K562 (cell line): ENCODE data around the gene HCAR1. TPM values are rescaled to one million over a fixed set of nuclear protein-coding genes. Genes with fewer than 3 reads are reported as not detected.
A peak's percentile ranks its signal among the peaks of the same experiment; 100 is the strongest.
"Not testable (repeated sequence)": the region's sequence is repeated elsewhere in the genome, so short reads cannot be mapped to it uniquely, and the experiment has no call there.

Source experiments
- ATAC-seq: fragments of 200-7000 bp; cut with Tn5 transposase; 3 replicates; pipeline ENCODE4 v1.9.1; 2020; ENCODE audit warnings: moderate library complexity
- BruUV-seq: library from RNA; stranded (reverse); fragments of 400-500 nt; replicated peaks from 2 replicates; lab custom pipeline; 2021; lab: Mats Ljungman, UMichigan
- CTCF ChIA-PET: fragments of 300-600 bp; formaldehyde crosslinking; extraction: SDS; loops from one replicate; lab custom pipeline; 2021; ENCODE audit warnings: low intra/inter-chr PET ratio; lab: Yijun Ruan, JAX
- POLR2A ChIA-PET: fragments of 300-600, 350-650 bp; sonication (Branson Sonifier 250); formaldehyde crosslinking; extraction: SDS; loops from one replicate; lab custom pipeline; 2021; ENCODE audit warnings: antibody characterized with exemption, inconsistent platforms; lab: Yijun Ruan, JAX
- DNase-seq, 4 experiments: peaks; one replicate each; pipeline versions ENCODE4 v3.0.0 to v3.0.0-alpha.2; 2011 to 2018; ENCODE audit warnings: low spot score in 3 of 4, mixed read lengths in 3 of 4; ENCODE audit errors: extremely low read depth in 1 of 4
- FAIRE-seq: peaks from 2 replicates; lab custom pipeline; 2011; peaks lifted over from hg19 to GRCh38; lab: Jason Lieb, UNC
- H2AFZ ChIP-seq: 2 replicates; pipeline ENCODE4 v1.6.0; 2011; ENCODE audit warnings: low read depth, low read length, control low read depth, inconsistent platforms
- H3K27ac ChIP-seq: fragments of 200-600 bp; 3 replicates; pipeline ENCODE4 v1.8.0; 2011; ENCODE audit warnings: low read depth, mild to moderate bottlenecking, control low read depth, inconsistent platforms, low read length, moderate library complexity, mixed read lengths; ENCODE audit errors: extremely low read depth
- H3K27me3 ChIP-seq, 2 experiments: fragments of 300-600 bp in 1 of 2; 2 replicates in 1 of 2; 3 replicates in 1 of 2; pipeline versions ENCODE4 v1.6.0 to v1.8.0; 2011; ENCODE audit warnings: inconsistent platforms in 2 of 2, low read length in 2 of 2, mild to moderate bottlenecking in 1 of 2, mixed read lengths in 1 of 2, moderate library complexity in 1 of 2; ENCODE audit not compliant: control insufficient read depth in 2 of 2, insufficient read depth in 2 of 2
- H3K36me3 ChIP-seq: fragments of 300-600 bp; 3 replicates; pipeline ENCODE4 v1.8.0; 2011; ENCODE audit warnings: mild to moderate bottlenecking, low read length, inconsistent platforms; ENCODE audit not compliant: control insufficient read depth, insufficient read depth
- H3K4me1 ChIP-seq, 2 experiments: fragments of 200-600 bp in 1 of 2; replicated peaks in 1 of 2; 2 replicates in 1 of 2; 3 replicates in 1 of 2; pipeline versions ENCODE4 v1.5.1 to v1.8.0; 2011; ENCODE audit warnings: inconsistent platforms in 2 of 2, low read length in 2 of 2, mild to moderate bottlenecking in 1 of 2, mixed read lengths in 1 of 2, moderate library complexity in 1 of 2; ENCODE audit not compliant: control insufficient read depth in 2 of 2, insufficient read depth in 2 of 2
- H3K4me2 ChIP-seq: 2 replicates; pipeline ENCODE4 v1.6.1; 2011; ENCODE audit warnings: low read length, control low read depth, inconsistent platforms, mixed read lengths; ENCODE audit not compliant: insufficient read depth
- H3K4me3 ChIP-seq: fragments of 200-600 bp; sonication (generic), shearing (Covaris generic); 2 replicates; pipeline ENCODE4 v1.5.1; 2016; ENCODE audit warnings: control low read depth, inconsistent platforms
- H3K79me2 ChIP-seq: fragments of 200-600 bp; 3 replicates; pipeline ENCODE4 v1.8.0; 2011; ENCODE audit warnings: low read length, inconsistent platforms; ENCODE audit not compliant: control insufficient read depth, insufficient read depth
- H3K9ac ChIP-seq, 2 experiments: 2 replicates each; pipeline versions ENCODE4 v1.6.0 to v1.6.1; 2011; ENCODE audit warnings: low read depth in 2 of 2, low read length in 2 of 2, control low read depth in 1 of 2, inconsistent platforms in 1 of 2, mild to moderate bottlenecking in 1 of 2, mixed read lengths in 1 of 2; ENCODE audit not compliant: insufficient read depth in 1 of 2
- H3K9me1 ChIP-seq: one replicate; pipeline ENCODE4 v1.6.0; 2011; ENCODE audit warnings: inconsistent platforms, mild to moderate bottlenecking, low read length, moderate library complexity; ENCODE audit not compliant: control insufficient read depth, insufficient read depth
- H3K9me3 ChIP-seq: replicated peaks from 2 replicates; pipeline ENCODE4 v1.5.1; 2011; ENCODE audit warnings: low read depth, low read length, inconsistent platforms; ENCODE audit not compliant: control insufficient read depth, insufficient read depth
- H4K20me1 ChIP-seq: replicated peaks from 2 replicates; pipeline ENCODE4 v1.6.1; 2011; ENCODE audit warnings: low read length, inconsistent platforms, mixed read lengths; ENCODE audit not compliant: control insufficient read depth, insufficient read depth
- WGBS: fragments of 100-300 bp; shearing (Covaris generic); methylation state at CpG from one replicate; pipeline ENCODE4 v1.1.6; 2016; ENCODE audit warnings: low coverage, mixed read lengths; ENCODE audit not compliant: insufficient coverage; ENCODE audit errors: missing lambda C conversion rate; 5-methylcytosine and 5-hydroxymethylcytosine counted together
- in situ Hi-C: fragments of 300-500 bp; cut with MboI; formaldehyde crosslinking; loops from 4 replicates; pipeline ENCODE4 v1.15.0; 2018; ENCODE audit warnings: inconsistent platforms, mixed read lengths
- intact Hi-C: fragments of 100-400 bp; cut with micrococcal nuclease; formaldehyde crosslinking; loops from 2 replicates; pipeline ENCODE4 v1.14.2; 2022
- polyA plus RNA-seq, 8 experiments: library from polyadenylated mRNA; depleted of rRNA in 4 of 8; stranded (reverse) in 5 of 8; unstranded in 3 of 8; fragments of >200 nt; fragmentation: Nextera tagmentation in 2 of 8; fragmentation: Illumina TruSeq in 1 of 8; extraction: Ambion mirVana in 2 of 8; extraction: Trizol in 1 of 8; gene quantifications; 2 replicates each; pipeline versions ENCODE4 v1.2.1 to v1.2.3, GENCODE V29; 2011 to 2014; ENCODE audit warnings: inconsistent platforms in 1 of 8, missing spikeins in 1 of 8
- total RNA-seq, 7 experiments: library from RNA; depleted of rRNA in 6 of 7; stranded (reverse); fragments of >200 nt in 6 of 7; fragmentation: Illumina TruSeq in 2 of 7; extraction: Trizol in 2 of 7; gene quantifications; 2 replicates each; pipeline versions ENCODE4 v1.2.1 to v1.2.3, GENCODE V29; 2011 to 2021; ENCODE audit warnings: low replicate concordance in 1 of 7

The HCAR1 gene
- total and polyA plus RNA-seq, 9 of the 15 experiments (the other 6 are each of a cell fraction or from before 2014, with no cell fraction given), result not detected

DNA sequence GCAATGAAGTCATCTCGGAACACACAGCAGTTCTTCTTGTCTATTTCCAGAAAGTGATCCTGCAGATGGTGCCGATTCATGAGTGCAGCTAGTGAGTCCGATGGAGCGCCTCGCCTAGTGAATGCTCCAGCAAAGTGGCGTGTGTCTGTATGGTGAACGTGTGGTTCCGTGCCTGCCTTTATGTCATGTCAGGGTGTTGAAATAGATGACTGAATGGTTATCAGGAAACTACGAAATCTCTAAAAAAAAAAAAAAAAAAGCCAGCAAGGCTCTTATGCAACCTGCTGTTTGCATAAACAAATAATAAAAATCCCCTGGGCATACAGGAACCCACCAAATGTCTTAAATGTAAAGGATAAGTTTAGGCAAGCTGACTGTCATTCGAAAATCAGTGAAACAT, 14.0 kb downstream of the HCAR1 start, which contains the start of gene HCAR3:
HCAR3 (minus strand) TSS at position 154 of the 400 bp plus-strand sequence; CDS start at position 80, 74 bp downstream.
- BruUV-seq, H3K79me2 ChIP-seq, in situ Hi-C loops, H2AFZ ChIP-seq, H3K4me1 ChIP-seq, DNase-seq, H3K9me1 ChIP-seq, H3K27ac ChIP-seq, CTCF ChIA-PET, H3K9ac ChIP-seq, ATAC-seq, H4K20me1 ChIP-seq, H3K4me2 ChIP-seq, FAIRE-seq, H3K27me3 ChIP-seq, H3K36me3 ChIP-seq, H3K9me3 ChIP-seq, intact Hi-C loops, POLR2A ChIA-PET, H3K4me3 ChIP-seq: not testable (repeated sequence)
- WGBS, result 8% methylated on average over 9 of the region's 10 CpGs

DNA sequence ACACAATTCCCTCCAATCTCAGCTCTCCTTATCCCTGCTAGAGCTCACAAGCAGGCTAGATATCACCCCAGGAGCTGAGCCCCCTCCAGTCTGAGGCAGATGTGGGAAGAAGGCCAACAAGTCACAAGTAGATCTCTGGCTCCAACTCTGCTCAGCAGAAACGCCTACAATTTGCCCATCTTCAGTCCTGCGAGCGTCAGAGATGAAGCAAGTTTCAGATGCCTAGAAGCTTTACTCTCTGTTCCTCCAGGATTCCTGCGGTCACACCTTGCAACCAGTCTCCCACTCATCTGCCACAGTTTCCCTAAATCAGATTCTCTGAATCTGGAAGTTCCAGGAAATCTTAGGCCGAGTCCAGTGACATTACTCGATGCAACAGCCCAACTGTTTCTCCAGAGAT, 15.4 kb downstream of the HCAR1 start:
- H3K9me1 ChIP-seq, H3K4me3 ChIP-seq, POLR2A ChIA-PET, H3K27me3 ChIP-seq, H3K9me3 ChIP-seq, H4K20me1 ChIP-seq, CTCF ChIA-PET, H3K36me3 ChIP-seq, ATAC-seq, H3K27ac ChIP-seq, H3K79me2 ChIP-seq, H2AFZ ChIP-seq, H3K9ac ChIP-seq, H3K4me2 ChIP-seq, BruUV-seq, intact Hi-C loops, H3K4me1 ChIP-seq, FAIRE-seq, DNase-seq, in situ Hi-C loops: not testable (repeated sequence)
- WGBS, result 3% methylated on average over 6 of the region's 6 CpGs

DNA sequence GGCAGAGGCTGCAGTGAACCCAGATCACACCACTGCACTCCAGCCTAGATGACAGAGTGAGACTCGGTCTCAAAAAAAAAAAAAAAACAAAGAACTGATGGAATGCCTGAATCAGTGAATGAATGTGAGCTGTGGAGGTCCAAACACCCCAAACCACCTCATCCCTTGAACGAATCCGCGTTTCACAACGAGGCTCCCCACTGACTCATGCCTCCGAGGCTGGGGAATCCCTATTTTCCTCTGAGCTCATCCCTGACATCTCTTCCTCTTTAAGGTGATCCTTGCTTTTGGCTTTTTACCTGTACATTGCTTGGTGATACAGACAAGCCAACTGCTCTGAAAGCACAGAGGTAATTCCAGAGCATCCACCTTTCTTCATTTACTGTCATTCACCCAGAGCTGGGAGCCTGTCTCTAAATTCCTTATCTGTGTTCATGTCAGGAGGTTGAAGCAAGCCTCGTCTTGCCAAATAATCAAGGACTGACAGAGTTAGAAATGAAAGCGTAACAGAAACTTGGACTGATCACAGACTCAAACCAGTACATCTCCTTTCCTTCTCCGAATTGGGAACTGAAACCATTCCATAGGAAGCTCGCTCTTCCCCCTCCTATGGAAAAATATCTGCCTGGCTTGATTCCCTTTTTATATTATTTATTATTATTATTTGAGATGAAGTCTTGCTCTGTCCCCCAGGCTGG, 17.0 kb downstream of the HCAR1 start:
- peak; percentile 70 for FAIRE-seq
- H3K4me2 ChIP-seq, H3K9me3 ChIP-seq, H3K4me3 ChIP-seq, BruUV-seq, H3K27me3 ChIP-seq, POLR2A ChIA-PET, H3K36me3 ChIP-seq, H3K4me1 ChIP-seq, ATAC-seq, H3K79me2 ChIP-seq, H3K27ac ChIP-seq, intact Hi-C loops, H3K9ac ChIP-seq, DNase-seq, CTCF ChIA-PET, H2AFZ ChIP-seq, H3K9me1 ChIP-seq, in situ Hi-C loops, H4K20me1 ChIP-seq: not testable (repeated sequence)
- 10% methylated on average over 2 of the region's 10 CpGs for WGBS
